AG10803 (cell line): ENCODE results near the gene GON7.

Experiments
- DNase-seq: peaks from one replicate; pipeline ENCODE4 v3.0.0; 2010; ENCODE audit warnings: low read depth
- H3K4me3 ChIP-seq: 2 replicates; pipeline ENCODE4 v1.5.1; 2011; ENCODE audit warnings: mild to moderate bottlenecking, low read length, control low read depth
- CTCF ChIP-seq: conservative IDR thresholded peaks from 2 replicates; pipeline ENCODE4 v1.5.1; 2011; ENCODE audit warnings: mild to moderate bottlenecking, low read length, control low read depth, inconsistent platforms

GON7 gene

GRCh38 chr14:93220509-93220908 lies 13.6 kb upstream of the GON7 start:
- H3K4me3 ChIP-seq, result no peak overlapping the region
- TF ChIP-seq CTCF, result no peak
- DNase-seq, result no peak

- peak; percentile 57 for TF ChIP-seq CTCF
- no peak overlapping the region for H3K4me3 ChIP-seq
- peak; percentile 67 for DNase-seq
Observed at GRCh38 chr14:93219103-93219726, 12.3 kb upstream of the GON7 start.

GRCh38 chr14:93214598-93214997 lies 7.7 kb upstream of the GON7 start:
- no peak for DNase-seq
- no peak for TF ChIP-seq CTCF

DNA sequence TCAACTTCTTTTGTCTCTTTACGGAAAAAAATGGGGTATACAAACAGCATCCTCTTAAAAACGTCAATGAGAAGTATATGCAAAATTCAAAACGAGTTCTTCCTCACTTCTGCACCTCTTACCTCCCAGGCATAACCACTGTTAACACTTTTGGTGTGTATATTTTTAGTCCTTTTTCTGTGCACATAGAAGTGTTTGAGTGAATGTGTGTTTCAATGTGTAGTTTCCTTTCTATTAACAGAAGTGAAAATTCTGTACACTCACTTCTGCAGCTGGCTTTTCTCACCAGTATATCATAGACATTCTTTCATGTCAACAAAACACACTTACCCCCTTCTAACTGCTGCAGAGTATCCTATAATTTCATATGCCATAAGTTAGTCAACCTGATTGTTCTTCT lies 5.6 kb upstream of the GON7 start:
- TF ChIP-seq CTCF, result no peak
- DNase-seq, result no peak
- H3K4me3 ChIP-seq, result no peak overlapping the region

More at GRCh38 chr14:93214598-93214997, 7.7 kb upstream of the GON7 start:
- no peak overlapping the region for H3K4me3 ChIP-seq

- peak; percentile 39 for TF ChIP-seq CTCF
- H3K4me3 ChIP-seq, result peak overlapping the region; percentile 73
- DNase-seq, result peak; percentile 48
Observed at GRCh38 chr14:93207468-93208308, 823 bp upstream of the GON7 start.

- H3K4me3 ChIP-seq, result no peak overlapping the region
- no peak for TF ChIP-seq CTCF
- no peak for DNase-seq
Observed at GRCh38 chr14:93201155-93201704, 5.6 kb downstream of the GON7 start.
